Liver (tissue), 9 donors: ENCODE results near the gene SNCA. TPM values are rescaled to one million over a fixed set of nuclear protein-coding genes. Genes with fewer than 3 reads are reported as not detected.

ENCODE experiments used
- DNase-seq: peaks from one replicate; pipeline ENCODE4 v3.0.0-alpha.2; 2017; ENCODE audit warnings: low spot score
- H3K27ac ChIP-seq, 2 donors: one replicate each; pipeline ENCODE4 v1.7.0; 2013; ENCODE audit warnings: inconsistent platforms in 2 of 2, low read length in 2 of 2, control low read depth in 1 of 2, low read depth in 1 of 2, mild to moderate bottlenecking in 1 of 2
- H3K27me3 ChIP-seq, 4 donors: one replicate each; pipeline versions ENCODE4 v1.6.1 to v1.7.0; 2013; ENCODE audit warnings: low read length in 3 of 4, inconsistent platforms in 1 of 4, mild to moderate bottlenecking in 1 of 4, moderate library complexity in 1 of 4; ENCODE audit not compliant: control insufficient read depth in 4 of 4, insufficient read depth in 4 of 4
- H3K36me3 ChIP-seq, 4 donors: one replicate each; pipeline versions ENCODE4 v1.6.1 to v1.7.0; 2013; ENCODE audit warnings: low read length in 3 of 4, mild to moderate bottlenecking in 3 of 4, low read depth in 1 of 4, moderate library complexity in 1 of 4; ENCODE audit not compliant: control insufficient read depth in 4 of 4, insufficient read depth in 3 of 4
- H3K4me1 ChIP-seq, 4 donors: one replicate each; pipeline versions ENCODE4 v1.6.1 to v1.7.0; 2013; ENCODE audit warnings: low read length in 3 of 4, mild to moderate bottlenecking in 3 of 4, moderate library complexity in 1 of 4; ENCODE audit not compliant: control insufficient read depth in 4 of 4, insufficient read depth in 4 of 4
- H3K4me3 ChIP-seq, 3 donors: one replicate each; pipeline versions ENCODE4 v1.6.1 to v1.7.0; 2013; ENCODE audit warnings: low read length in 3 of 3, control low read depth in 1 of 3, low read depth in 1 of 3, mild to moderate bottlenecking in 1 of 3
- H3K9ac ChIP-seq, 2 donors: one replicate each; pipeline ENCODE4 v1.7.0; 2013; ENCODE audit warnings: low read length in 2 of 2, mild to moderate bottlenecking in 2 of 2, moderate library complexity in 2 of 2, control low read depth in 1 of 2, low read depth in 1 of 2
- H3K9me3 ChIP-seq, 4 donors: one replicate each; pipeline versions ENCODE4 v1.6.1 to v1.7.0; 2013; ENCODE audit warnings: low read length in 3 of 4; ENCODE audit not compliant: control insufficient read depth in 4 of 4
- CTCF ChIP-seq: fragments of 150-350 bp; IDR thresholded peaks from 2 replicates; pipeline ENCODE4 v1.5.1; 2017; ENCODE audit warnings: improper control_type of control experiment, low read depth, low read length; ENCODE audit not compliant: missing input control
- FOXA2 ChIP-seq: IDR thresholded peaks from 2 replicates; pipeline ENCODE4 v1.6.1; 2016; ENCODE audit warnings: antibody characterized with exemption
- HNF4A ChIP-seq, 2 donors: conservative IDR thresholded peaks; 2 replicates each; pipeline ENCODE4 v1.6.1; 2016; ENCODE audit warnings: antibody characterized with exemption in 2 of 2, mild to moderate bottlenecking in 2 of 2
- HNF4G ChIP-seq: IDR thresholded peaks from 2 replicates; pipeline ENCODE4 v1.6.1; 2016; ENCODE audit warnings: antibody characterized with exemption
- NR2F2 ChIP-seq: IDR thresholded peaks from 2 replicates; pipeline ENCODE4 v1.6.1; 2016; ENCODE audit warnings: antibody characterized with exemption
- RAD21 ChIP-seq, 2 donors: IDR thresholded peaks; 2 replicates each; pipeline ENCODE4 v1.6.1; 2016; ENCODE audit warnings: antibody characterized with exemption in 2 of 2, mild to moderate bottlenecking in 2 of 2
- RXRA ChIP-seq, 2 donors: IDR thresholded peaks; 2 replicates each; pipeline ENCODE4 v1.6.1; 2017 to 2018; ENCODE audit warnings: antibody characterized with exemption in 2 of 2, mild to moderate bottlenecking in 1 of 2
- SP1 ChIP-seq: IDR thresholded peaks from 2 replicates; pipeline ENCODE4 v1.6.1; 2018; ENCODE audit warnings: antibody characterized with exemption, mild to moderate bottlenecking
- TAF1 ChIP-seq: conservative IDR thresholded peaks from 2 replicates; pipeline ENCODE4 v1.6.1; 2016; ENCODE audit warnings: antibody characterized with exemption, mild to moderate bottlenecking
- WGBS: extraction: QIAGEN DNeasy Blood & Tissue Kit; methylation state at CpG from one replicate; pipeline ENCODE4 v1.1.7; 2013; 5-methylcytosine and 5-hydroxymethylcytosine counted together
- polyA plus RNA-seq, 2 donors: library from polyadenylated mRNA; stranded (reverse) in 1 of 2; unstranded in 1 of 2; fragments of 200-250 nt in 1 of 2; fragments of >200 nt in 1 of 2; fragmentation: Nextera tagmentation in 1 of 2; extraction: Ambion mirVana in 1 of 2; gene quantifications; one replicate each; pipeline versions ENCODE4 v1.2.1 to v1.2.3, GENCODE V29; 2013 to 2015
- total RNA-seq, 2 donors: library from RNA; depleted of rRNA; stranded (reverse); fragments of >200 nt; gene quantifications; one replicate each; pipeline ENCODE4 v1.2.3, GENCODE V29; 2014
- TF ChIP-seq, protein P1 (sequence below): IDR thresholded peaks from 2 replicates; pipeline ENCODE4 v1.6.1; 2016; ENCODE audit warnings: antibody characterized with exemption, mild to moderate bottlenecking
- TF ChIP-seq, protein P2 (sequence below): IDR thresholded peaks from 2 replicates; pipeline ENCODE4 v1.6.1; 2016; ENCODE audit warnings: antibody characterized with exemption
- TF ChIP-seq, protein P3 (sequence below): IDR thresholded peaks from 2 replicates; pipeline ENCODE4 v1.6.1; 2016; ENCODE audit warnings: antibody characterized with exemption
- donor health status: healthy.
- donor health status: healthy.
- donor health status: healthy.
- donor health status: healthy.
- donor health status: healthy.

SNCA gene
- total and polyA plus RNA-seq, 4 donors = 0.44 to 292 (median 0.70) TPM

GRCh38 chr4:89836031-89836745, 773 bp downstream of the SNCA start:
- Histone ChIP-seq H3K9ac (no peak overlapping the region), H3K9me3 (no peaks in the 10 kb centered on the region), H3K27ac (no peak overlapping the region)

GRCh38 chr4:89835413-89835812, 1.5 kb downstream of the SNCA start:
- WGBS = 59% methylated on average over 1 of the region's 1 CpG
- no peak for TF ChIP-seq TAF1
- no peak overlapping the region for H3K27ac ChIP-seq
- no peaks in the 10 kb centered on the region for H3K9me3 ChIP-seq
- H3K4me3 ChIP-seq = no peak overlapping the region
- peaks cover 0 to 8% (median 5%) of the 10 kb centered on the region in 4 donors for H3K4me1 ChIP-seq
- no peaks in the 10 kb centered on the region for H3K36me3 ChIP-seq
- no peak overlapping the region for H3K9ac ChIP-seq
- peaks cover 0 to 4% (median 3%) of the 10 kb centered on the region in 4 donors for H3K27me3 ChIP-seq
- no peak for DNase-seq

More at GRCh38 chr4:89836031-89836745, 773 bp downstream of the SNCA start:
- peak overlapping the region in 1 of 3 donors; percentile 51 for H3K4me3 ChIP-seq
- H3K4me1 ChIP-seq = peaks cover 0 to 8% (median 5%) of the 10 kb centered on the region in 4 donors
- no peaks in the 10 kb centered on the region for H3K36me3 ChIP-seq
- H3K27me3 ChIP-seq = peaks cover 0 to 5% (median 4%) of the 10 kb centered on the region in 4 donors
- DNase-seq = peak; percentile 84
- TF ChIP-seq HNF4A (conservative IDR thresholded peaks at IDR 0.05) (no peak), RAD21 (IDR thresholded peaks at IDR 0.05) (no peak), RXRA (IDR thresholded peaks at IDR 0.05) (no peak)
- TF ChIP-seq, protein P1, sequence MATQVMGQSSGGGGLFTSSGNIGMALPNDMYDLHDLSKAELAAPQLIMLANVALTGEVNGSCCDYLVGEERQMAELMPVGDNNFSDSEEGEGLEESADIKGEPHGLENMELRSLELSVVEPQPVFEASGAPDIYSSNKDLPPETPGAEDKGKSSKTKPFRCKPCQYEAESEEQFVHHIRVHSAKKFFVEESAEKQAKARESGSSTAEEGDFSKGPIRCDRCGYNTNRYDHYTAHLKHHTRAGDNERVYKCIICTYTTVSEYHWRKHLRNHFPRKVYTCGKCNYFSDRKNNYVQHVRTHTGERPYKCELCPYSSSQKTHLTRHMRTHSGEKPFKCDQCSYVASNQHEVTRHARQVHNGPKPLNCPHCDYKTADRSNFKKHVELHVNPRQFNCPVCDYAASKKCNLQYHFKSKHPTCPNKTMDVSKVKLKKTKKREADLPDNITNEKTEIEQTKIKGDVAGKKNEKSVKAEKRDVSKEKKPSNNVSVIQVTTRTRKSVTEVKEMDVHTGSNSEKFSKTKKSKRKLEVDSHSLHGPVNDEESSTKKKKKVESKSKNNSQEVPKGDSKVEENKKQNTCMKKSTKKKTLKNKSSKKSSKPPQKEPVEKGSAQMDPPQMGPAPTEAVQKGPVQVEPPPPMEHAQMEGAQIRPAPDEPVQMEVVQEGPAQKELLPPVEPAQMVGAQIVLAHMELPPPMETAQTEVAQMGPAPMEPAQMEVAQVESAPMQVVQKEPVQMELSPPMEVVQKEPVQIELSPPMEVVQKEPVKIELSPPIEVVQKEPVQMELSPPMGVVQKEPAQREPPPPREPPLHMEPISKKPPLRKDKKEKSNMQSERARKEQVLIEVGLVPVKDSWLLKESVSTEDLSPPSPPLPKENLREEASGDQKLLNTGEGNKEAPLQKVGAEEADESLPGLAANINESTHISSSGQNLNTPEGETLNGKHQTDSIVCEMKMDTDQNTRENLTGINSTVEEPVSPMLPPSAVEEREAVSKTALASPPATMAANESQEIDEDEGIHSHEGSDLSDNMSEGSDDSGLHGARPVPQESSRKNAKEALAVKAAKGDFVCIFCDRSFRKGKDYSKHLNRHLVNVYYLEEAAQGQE = no peak
- WGBS = 6% methylated on average over 33 of the region's 33 CpGs

- TF ChIP-seq HNF4G = no peak
- TF ChIP-seq, protein P2, sequence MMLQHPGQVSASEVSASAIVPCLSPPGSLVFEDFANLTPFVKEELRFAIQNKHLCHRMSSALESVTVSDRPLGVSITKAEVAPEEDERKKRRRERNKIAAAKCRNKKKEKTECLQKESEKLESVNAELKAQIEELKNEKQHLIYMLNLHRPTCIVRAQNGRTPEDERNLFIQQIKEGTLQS = no peak
- TF ChIP-seq HNF4A (conservative IDR thresholded peaks at IDR 0.05) = no peak
- TF ChIP-seq, protein P1 = no peak
- no peak for TF ChIP-seq TAF1
- no peak for TF ChIP-seq SP1
- no peak for TF ChIP-seq FOXA2
- no peak for TF ChIP-seq NR2F2
- TF ChIP-seq CTCF = no peak
- TF ChIP-seq, protein P3, sequence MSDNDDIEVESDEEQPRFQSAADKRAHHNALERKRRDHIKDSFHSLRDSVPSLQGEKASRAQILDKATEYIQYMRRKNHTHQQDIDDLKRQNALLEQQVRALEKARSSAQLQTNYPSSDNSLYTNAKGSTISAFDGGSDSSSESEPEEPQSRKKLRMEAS = no peak
- no peak for DNase-seq
These were observed 2.3 kb downstream of the SNCA start for GRCh38 chr4:89834486-89835209.

More at GRCh38 chr4:89834486-89835209, 2.3 kb downstream of the SNCA start:
- H3K4me3 ChIP-seq = no peak overlapping the region
- H3K27me3 ChIP-seq = peaks cover 0 to 4% (median 3%) of the 10 kb centered on the region in 4 donors
- 79% methylated on average over 1 of the region's 1 CpG for WGBS
- H3K4me1 ChIP-seq = peaks cover 0 to 8% (median 5%) of the 10 kb centered on the region in 4 donors
- no peaks in the 10 kb centered on the region for H3K36me3 ChIP-seq
- no peak overlapping the region for H3K27ac ChIP-seq
- H3K9ac ChIP-seq = no peak overlapping the region
- no peaks in the 10 kb centered on the region for H3K9me3 ChIP-seq
